Activated T-helper 9 cell treated with anti-CD3 and anti-CD28 coated beads, Interleukin-2, amount 50 U/mL, for 16 hours (primary cell): Measurements from ENCODE around the gene CLCN1.

Source experiments
- DNase-seq: peaks from one replicate; pipeline ENCODE4 v3.0.0-alpha.2; 2020; ENCODE audit warnings: low read depth

The CLCN1 gene

DNA sequence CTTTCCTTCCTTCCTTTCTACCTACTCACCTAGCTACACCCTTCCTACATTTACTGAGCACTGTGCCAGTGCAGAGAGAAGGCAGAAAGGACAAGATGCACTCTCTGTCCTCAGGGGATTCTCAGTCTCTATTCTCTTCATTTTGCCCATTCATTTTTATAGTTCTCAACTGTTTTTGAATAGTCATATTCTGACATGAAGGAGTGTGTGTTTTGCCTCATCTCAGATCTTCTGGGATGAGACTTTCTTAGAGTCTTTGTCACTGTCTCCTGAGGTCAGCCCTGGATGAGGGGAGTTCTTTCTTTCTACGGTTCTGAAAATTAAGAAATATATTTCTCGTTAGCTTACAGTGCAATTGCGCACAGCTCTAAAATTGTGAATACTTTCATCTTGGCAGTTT, 21.3 kb downstream of the CLCN1 start:
- no peak for DNase-seq

DNA sequence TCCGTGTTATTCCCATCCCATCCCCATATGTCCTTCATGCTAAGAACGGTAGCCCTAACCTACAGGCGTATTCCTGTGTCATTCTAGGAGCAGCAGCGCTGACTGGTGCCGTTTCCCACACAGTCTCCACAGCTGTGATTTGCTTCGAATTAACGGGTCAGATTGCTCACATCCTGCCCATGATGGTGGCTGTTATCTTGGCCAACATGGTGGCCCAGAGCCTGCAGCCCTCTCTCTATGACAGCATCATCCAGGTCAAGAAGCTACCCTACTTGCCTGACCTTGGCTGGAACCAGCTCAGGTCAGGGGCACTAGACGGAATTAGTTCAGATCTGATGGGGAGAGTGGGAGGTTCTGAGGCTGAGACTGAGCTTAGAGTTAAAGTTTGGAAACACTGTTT, 25.9 kb downstream of the CLCN1 start:
- DNase-seq, result no peak

DNA sequence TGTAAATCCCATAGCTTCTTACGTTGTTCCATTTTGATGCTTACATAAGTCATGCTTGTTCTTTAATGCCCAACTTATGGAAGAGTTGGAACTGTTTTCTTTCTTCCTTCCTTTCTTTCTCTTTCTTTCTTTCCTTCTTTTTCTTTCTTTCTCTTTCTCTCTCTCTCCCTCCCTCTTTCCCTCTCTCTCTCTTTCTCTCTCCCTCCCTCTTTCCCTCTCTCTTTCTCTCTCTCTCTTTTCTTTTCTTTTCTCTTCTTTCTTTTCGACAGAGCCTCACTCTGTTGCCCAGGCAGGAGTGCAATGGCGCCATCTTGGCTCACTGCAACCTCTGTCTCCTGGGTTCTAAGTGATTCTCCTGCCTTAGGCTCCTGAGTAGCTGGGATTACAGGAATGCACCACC, 27.7 kb downstream of the CLCN1 start:
- DNase-seq, result no peak

DNA sequence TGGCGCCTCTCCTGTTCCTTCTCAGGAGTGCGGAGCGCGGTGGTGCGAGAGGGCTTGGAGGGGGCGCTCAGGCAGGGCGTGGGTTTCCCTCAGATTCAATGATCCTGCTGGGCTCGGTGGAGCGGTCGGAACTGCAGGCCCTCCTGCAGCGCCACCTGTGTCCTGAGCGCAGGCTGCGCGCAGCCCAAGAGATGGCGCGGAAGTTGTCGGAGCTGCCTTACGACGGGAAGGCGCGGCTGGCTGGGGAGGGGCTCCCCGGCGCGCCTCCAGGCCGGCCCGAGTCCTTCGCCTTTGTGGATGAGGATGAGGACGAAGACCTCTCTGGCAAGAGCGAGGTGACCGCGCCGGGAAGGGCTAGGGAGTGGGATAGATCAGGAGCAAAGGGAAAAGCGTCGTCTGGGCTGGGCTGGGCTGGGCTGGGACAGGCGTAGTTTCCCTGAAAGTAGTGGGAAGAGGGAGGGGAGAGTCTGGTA, 29.6 kb downstream of the CLCN1 start:
- DNase-seq, result peak; percentile 44

DNA sequence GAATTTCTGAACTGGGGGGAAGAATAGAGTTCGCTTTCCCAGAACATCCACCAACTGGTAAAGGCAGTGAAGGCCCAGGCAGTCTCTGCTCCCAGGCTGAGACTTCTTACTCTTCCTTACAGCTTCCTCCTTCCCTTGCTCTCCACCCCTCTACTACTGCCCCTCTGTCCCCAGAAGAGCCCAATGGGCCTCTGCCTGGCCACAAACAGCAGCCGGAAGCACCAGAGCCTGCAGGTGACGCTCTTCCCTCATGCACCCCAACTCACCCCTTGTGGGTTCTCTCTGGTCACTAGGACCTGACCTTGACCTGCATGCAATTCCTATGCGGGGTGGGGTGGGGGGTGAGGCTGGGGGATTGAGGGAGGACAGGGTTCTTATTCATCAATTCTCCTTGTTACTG, 30.1 kb downstream of the CLCN1 start:
- no peak for DNase-seq

DNA sequence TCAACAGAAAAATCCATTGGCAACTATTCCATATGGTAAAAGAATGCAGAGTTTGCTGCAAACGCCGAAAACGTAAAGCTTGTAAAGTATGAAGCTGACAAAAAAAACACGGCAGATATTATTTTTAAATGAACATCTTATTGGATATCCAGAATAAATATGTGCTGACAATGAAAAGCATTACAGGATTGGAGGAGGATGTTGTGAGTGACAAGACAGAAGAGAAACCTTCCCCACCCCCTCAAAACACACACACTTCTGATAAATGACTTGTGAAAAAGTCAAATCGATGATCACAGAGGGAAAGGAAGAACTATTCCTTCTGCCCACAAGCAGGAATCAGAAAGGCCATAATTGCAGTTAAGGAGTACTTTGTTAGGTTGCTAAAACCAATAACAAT, 32.0 kb downstream of the CLCN1 start:
- DNase-seq, result no peak

DNA sequence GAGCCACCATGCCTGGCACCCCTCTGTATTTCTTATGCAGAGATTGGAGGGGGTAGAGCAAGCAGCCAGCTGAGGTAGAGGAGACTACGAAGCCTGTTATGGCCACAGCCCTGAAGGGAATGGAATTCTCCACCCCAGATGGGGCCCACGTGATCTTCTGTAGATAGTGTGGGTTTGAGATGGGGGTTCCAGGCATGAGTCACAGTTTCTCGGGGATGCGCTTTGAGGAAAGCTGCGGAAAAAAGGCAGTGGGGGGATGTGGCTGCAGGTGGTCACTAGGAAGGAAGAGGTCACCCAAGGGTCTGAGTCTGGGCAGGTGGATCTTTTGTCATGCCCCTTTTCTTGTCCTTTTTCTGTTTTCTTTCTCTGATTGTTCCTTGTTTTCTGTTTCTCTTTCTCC, 35.1 kb downstream of the CLCN1 start:
- DNase-seq, result no peak

DNA sequence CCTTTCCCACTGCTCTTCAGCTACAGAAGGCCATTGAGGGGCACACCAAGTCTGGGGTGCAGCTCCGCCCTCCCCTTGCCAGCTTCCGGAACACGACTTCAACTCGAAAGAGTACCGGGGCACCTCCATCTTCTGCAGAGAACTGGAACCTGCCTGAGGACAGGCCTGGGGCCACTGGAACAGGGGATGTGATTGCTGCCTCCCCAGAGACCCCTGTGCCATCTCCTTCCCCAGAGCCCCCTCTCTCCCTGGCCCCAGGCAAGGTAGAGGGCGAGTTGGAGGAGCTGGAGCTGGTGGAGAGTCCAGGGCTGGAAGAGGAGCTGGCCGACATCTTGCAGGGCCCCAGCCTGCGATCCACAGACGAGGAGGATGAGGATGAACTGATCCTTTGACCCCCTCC, 35.7 kb downstream of the CLCN1 start:
- no peak for DNase-seq

DNA sequence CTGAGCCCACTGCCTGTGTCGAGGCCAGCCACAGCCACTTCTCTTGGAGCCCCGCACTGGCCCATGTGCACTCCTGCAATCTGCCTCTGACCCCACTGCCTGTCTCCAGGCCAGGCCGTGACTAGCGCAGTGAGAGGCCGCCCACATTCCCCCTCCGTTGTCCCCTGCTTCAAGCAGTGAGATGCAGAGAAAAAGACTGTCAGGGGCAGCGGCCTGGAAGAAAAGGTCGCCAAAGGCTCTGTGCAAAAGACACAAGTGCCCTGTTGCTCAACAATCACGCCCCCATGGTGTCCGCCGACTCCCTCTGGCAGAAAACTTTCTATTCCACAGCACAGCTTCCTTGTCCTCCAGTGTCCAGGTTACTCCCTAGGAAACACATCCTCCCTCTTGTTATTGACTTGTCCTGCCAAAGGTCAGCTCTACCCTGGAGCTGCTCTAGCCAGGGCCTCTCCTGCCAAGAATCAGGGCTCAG, 36.7 kb downstream of the CLCN1 start:
- no peak for DNase-seq

DNA sequence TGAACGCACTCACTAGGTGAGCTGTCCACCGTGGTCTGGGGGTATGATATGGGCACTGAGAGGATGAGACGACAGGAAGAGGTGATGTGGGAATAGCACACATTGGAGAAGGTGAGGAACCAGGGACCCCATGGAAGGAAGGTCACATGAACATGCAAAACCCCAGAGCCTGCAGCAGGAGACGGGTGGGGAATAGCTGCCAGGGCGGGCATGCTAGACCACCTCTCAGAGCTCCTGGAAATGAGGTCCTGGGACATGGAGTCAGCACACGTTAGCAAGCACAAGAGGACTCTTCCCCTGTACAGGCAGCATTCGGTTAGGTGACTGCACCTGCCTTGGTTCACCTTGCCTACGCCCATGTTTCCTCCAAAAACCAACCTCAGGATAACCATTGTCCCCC, 38.5 kb downstream of the CLCN1 start:
- DNase-seq, result no peak

DNA sequence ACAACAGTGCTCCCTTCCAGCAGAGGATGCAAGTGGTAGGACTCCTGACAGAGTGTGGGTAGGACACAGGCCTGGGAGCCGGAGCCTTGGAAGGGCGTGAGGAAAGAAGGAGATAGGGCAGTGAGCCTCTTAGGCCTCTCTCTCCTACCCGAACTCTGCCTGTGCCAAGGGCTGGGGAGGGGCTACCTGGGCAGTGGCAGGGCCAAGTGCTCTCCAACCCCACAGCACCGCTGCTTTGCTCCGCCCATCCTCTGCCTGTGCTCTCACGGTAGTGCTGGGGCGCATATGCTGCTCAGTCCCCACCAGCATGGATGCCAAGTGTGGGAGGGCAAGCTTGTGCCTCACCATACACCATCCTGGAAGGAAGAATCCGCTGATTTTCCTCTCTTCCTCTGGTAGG, 39.1 kb downstream of the CLCN1 start:
- no peak for DNase-seq

DNA sequence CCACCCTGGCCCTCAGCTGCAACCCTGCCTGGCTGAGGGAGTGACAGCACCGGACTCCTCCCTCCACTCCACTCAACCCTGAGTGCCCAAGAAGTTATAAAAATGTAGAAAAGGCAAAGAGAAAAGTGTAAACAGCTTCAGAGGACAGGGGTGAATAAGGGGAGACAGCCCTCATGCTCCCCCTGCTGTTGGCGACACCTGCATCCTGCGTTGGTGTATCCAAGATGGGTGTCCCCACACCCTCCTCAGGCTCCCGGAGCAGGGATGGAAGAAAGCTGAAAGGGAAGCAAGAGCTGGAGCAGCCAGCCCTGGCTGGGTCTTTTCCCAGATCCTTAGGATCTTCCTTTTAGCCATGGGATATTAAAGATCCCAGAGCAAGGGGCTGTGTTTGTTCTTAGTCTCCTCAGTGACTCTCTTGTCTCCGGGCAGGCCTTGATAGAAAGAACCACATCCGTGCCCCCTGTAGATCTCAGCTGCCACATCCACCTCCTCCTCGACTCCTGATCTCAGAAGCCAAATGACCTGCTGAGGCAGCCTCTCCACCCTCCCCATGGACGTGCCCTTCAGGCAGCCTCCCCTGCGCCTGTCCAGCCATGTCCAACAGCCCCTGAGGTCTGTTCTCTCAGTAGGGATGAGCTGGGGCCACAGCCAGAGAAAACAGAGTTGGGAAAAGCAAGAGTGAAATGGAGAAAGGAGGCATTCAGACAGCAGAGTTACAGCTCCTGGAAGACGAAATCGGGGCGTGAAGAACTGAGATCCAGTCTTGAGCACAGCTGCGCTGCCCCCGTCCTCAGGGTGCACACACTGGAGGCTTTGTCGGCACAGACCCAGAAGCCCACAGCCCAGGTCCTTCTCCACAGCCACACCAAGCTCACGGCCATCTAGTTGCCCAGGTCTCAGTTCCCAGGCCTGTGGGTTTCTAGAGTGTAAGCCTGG, 39.8 kb downstream of the CLCN1 start:
- no peak for DNase-seq

DNA sequence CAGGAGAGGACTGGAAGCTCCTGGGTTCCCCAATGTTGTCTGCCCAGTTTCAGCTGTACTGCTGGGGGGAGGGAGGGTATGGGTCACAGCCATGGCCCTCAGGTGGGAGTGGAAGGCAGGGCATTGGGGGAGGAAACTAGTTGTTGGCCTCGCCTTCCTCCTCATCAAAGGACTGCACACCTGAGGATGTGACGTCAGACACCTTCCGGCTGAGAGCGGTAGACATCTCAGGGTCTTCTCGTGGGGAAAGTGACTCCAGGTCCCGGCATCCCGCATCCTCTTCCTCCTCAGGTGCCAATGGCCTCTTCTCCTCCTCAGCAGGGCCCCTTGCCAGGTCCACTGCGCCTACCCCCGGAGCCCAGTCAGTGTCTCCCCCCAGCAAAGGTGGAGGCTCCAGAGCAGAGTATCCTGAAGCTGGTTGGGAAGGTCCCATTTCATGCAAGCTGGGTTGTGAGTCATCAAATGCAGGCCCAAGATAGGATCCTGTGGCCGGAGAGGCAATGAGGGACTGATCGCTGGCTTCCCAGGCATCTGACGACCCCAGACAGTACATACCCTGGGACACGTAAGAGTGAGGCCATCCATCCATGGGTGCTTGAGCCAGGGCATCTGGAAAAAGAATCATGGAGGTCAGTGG, 40.6 kb downstream of the CLCN1 start:
- DNase-seq, result no peak

DNA sequence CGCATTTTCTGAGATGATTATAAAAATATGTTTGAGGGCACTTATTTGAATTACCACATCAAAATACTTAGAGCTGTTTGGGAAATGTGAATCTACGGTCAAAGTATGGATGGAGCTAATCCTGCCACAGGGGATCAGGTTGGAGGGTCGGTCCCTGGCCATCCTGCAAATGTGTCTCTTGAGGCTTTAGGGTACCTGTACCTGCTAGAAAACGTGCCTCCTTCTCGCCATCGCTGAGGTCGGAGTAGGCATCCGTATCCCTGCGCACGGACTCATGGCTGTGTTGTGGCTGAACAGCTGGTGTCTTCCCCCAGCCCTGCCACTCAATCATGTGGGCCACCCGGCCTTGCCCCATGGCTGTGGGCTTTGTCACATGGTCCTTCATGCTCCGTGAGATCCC, 42.7 kb downstream of the CLCN1 start:
- no peak for DNase-seq

DNA sequence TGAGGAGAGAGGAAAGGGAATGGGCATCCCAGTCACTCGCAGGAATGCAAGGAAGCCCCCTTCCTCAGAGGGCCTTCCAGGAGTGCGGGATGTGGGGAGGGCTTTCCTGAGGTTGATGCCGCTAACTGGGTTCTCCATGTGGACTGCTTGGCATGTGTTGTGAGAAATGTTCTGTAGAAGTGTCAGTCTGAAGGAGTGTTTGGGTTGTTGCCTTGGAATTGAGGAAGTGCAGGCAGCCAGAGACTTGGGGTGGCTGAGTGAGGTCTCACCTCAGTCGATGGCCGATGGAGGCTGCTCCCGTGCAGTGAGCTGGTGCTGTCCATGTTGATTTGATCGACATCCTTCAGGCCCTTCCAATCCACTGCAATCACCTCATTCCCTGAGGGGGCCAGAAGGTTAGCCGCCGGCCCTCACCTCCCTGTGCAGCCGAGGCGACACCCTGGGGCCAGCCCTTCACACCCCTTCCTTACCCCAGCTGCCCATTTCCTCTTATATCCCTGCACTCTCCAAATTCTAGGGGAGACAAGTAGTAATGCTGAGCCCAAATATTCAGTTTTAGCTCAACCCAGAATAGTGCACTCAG, 44.0 kb downstream of the CLCN1 start:
- DNase-seq, result no peak

DNA sequence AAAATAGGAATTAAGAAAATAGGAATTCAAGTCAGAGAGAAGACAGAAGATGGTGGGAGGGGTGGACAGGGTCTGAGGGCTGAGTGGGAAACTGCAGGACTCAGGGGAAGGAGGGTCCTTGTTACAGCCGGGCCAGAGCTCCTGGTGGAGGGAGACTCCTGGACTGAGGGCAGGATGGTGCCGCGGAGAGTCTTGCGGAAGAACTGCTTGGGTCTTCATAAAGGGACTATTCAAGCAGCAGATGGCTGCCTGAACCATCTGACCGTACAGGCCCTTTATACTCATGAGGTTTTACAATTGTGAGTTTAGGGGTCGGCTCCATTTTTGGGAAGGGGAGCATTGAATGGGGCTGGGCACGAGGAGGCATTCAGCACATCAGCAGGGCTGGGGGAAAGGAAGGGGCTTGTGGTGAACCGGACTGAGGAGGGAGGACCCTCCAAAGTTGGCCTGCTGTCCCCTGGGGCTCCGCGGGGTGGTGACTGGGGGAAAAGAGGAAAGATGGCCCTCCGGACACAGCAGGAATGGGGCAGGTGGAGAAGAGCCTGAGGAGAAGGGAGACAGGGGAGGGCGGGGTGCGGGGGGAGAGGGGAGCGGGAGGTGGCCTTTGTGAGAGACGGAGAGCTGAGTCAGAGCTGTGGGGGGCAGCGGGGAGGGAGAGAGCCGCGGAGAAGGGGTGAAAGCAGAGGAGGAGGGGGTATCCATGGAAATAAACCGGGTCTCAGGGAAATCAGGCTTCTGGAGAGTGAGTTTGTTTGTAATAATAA, 45.1 kb downstream of the CLCN1 start:
- no peak for DNase-seq

DNA sequence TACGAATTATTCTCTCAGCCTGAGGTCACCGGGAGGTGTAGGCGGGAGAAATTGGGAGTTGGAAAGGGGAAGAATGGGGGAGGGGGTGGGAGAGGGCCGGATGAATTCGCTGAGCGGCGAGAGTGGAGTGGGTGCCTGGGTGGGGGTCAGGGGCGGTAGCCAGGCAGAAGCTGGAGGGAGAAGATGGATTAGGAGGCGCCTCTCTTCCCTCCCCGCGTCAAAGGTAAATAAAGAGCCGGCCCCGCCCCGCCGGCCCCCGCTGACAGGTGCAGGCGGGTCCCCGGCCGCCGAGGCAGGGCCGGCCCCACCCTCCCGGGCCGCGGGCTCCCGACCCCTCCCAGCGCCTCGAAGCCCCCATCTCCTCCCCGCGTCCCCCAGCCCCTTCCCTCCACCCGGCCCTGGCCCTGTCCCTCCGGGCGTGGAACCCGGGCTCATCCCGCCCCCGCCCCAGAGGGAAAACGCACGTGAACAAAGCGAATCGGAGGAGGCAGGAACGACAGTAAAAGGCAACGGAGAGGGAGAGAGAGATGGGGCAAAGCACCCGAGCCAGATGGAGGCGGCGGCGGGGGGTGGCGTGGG, 45.7 kb downstream of the CLCN1 start:
- DNase-seq, result no peak

DNA sequence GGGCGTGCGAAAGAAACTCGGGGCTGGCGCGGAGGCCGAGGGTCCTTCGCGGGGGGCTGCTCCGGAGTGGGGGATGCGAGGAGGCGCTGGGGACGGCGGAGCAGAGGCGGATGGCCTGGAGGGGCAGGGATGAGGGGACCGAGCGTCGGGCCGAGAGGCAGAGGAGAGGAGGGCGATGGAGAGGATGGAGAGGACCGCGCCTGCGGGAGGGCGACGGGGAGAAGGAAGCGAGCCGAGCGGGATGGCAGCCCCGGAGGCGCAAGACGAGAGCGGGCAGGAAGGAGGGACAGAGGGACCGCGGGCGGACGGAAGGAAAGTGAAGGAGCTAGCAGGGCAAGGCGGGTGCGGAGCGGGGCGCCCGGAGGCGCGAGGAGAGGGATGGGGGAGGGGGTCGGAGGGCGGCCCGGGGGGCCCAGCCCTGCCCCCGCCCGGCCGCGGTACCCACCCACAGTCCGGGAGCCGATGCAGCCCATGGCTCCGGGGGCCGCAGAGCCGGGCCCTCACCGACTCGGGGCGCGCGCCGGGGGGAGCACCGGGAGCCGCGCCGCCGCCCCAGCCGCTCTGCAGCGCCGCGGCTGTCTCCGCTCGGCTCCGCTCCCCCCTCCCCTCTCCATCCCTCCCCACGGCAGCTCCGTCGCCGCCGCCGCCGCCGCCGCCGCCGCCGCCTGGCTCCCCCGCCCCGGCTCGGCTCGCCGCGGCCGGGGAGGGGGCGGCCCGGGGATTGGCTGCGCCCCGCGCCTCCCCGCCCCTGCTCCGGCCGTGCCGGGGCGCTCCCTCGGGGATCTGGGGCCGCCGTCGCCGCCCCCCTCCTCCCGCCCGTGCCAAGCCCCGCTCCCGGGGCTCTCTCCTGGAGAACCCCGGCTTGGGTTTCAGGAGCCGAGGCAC, 46.5 kb downstream of the CLCN1 start, which contains the start of gene FAM131B:
FAM131B (minus strand) TSS at position 583 of the 885 bp plus-strand sequence; CDS start at position 473, 110 bp downstream.
- no peak for DNase-seq

DNA sequence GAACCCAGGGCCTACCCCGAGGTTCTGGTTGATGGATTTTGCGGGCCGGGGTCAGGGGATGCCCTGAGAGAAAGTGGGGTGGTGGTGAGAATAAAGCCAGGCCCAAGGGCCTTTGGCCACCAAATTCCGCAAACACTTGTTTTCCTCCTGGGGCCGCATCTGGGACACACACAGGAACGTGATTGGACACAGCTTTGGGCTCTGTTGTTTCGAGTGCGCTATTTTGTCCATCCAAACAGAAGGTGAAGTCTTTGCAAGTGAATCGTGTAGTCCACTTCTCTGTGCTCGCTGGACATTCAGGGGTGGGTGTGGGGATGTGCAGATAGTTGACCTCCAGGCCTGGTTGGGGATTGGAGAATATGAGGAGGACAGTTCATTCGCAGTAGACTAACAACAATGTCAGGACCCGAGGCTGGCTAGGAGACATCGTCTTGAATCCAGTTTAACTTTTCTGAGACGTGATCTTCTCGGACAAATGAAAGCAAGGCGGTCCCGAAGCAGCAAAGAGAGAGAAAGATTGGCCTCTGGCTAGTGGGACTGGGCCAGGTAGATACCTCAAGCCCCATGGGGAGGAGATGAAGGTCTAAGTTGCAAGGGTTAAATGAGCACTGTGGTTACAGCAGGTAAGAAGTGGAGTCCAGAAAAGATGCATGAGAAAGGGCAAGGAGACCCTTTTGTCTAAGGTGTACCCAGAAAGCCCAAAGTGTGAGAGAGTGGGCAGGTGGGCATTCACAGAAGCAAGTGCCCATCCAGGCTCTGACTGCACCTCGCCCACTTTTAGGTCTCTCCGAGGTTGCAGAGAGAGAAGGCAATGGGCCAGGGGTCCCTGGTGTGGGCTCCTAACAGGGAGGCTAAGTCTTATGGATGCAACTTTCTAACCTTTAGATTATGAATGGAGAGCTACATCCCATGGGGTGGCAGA, 47.4 kb downstream of the CLCN1 start:
- DNase-seq, result no peak

DNA sequence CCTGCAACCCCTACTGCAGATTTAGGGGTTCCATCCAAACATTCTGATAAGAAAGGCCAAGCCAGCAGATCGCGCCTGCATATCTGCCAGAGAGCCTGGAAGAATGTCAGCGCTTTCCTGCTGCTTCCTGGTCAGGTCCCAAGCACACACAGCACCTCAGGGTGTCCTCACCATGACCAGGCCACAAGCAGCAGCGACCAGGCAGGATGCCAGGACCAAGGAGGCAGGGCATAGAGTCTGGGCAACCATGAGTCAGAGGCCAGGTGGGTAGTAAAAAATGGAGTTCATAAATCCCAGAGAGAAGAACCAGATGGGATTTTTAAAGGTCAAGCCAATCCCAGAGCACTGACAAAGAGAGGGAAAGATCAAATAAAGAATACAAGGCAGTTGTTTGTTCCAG, 52.1 kb downstream of the CLCN1 start:
- DNase-seq, result no peak
